ENCODE results near the gene SLC36A3.

GRCh38 chr5:151240924-151241635 is 62.5 kb downstream of the SLC36A3 start:
- TF ChIP-seq CTCF (IDR thresholded peaks at IDR 0.05; ENCODE audit: low read length) (no peak), EZH2 (optimal IDR thresholded peaks at IDR 0.05; ENCODE audit: low read depth, low read length) (no peak)
